Measurements from ENCODE around the gene SH3BGRL.
"Not testable (repeated sequence)": the region's sequence is repeated elsewhere in the genome, so short reads cannot be mapped to it uniquely, and the experiment has no call there.

The SH3BGRL gene

GRCh38 chrX:81259714-81260395 lies 58.0 kb downstream of the SH3BGRL start:
- DNase-seq: no peak

GRCh38 chrX:81261576-81261975 lies 59.7 kb downstream of the SH3BGRL start:
- DNase-seq: no peak

- no peak for DNase-seq
Measured at GRCh38 chrX:81263059-81263458, 61.2 kb downstream of the SH3BGRL start.

- no peak for DNase-seq
Measured at GRCh38 chrX:81278616-81279015, 76.7 kb downstream of the SH3BGRL start.

- DNase-seq: no peak
Measured at GRCh38 chrX:81280148-81280547, 78.2 kb downstream of the SH3BGRL start.

- DNase-seq: no peak
Measured at GRCh38 chrX:81286075-81286474, 84.2 kb downstream of the SH3BGRL start.

GRCh38 chrX:81286608-81287007 lies 84.7 kb downstream of the SH3BGRL start:
- no peak for DNase-seq

- no peak for DNase-seq
Measured at GRCh38 chrX:81291996-81292395, 90.1 kb downstream of the SH3BGRL start.

GRCh38 chrX:81294101-81294500 lies 92.2 kb downstream of the SH3BGRL start:
- no peak for DNase-seq

- DNase-seq: no peak
Measured at GRCh38 chrX:81301877-81302276, 100.0 kb downstream of the SH3BGRL start.

- no peak for DNase-seq
Measured at GRCh38 chrX:81304563-81304962, 102.7 kb downstream of the SH3BGRL start.

- DNase-seq: no peak
Measured at GRCh38 chrX:81305240-81305639, 103.3 kb downstream of the SH3BGRL start.

GRCh38 chrX:81308086-81308829 lies 106.4 kb downstream of the SH3BGRL start:
- no peak for DNase-seq

GRCh38 chrX:81316163-81316562 lies 114.3 kb downstream of the SH3BGRL start:
- no peak for DNase-seq

GRCh38 chrX:81331653-81332052 lies 129.8 kb downstream of the SH3BGRL start:
- not testable (repeated sequence) for DNase-seq

- no peak for DNase-seq
Measured at GRCh38 chrX:81336455-81337152, 134.7 kb downstream of the SH3BGRL start.

GRCh38 chrX:81337805-81338204 lies 135.9 kb downstream of the SH3BGRL start:
- DNase-seq: no peak

GRCh38 chrX:81338924-81339323 lies 137.0 kb downstream of the SH3BGRL start:
- no peak for DNase-seq

- DNase-seq: not testable (repeated sequence)
Measured at GRCh38 chrX:81345296-81345695, 143.4 kb downstream of the SH3BGRL start.

Measured in stimulated activated naive CD4-positive, alpha-beta T cell treated with Interleukin-2 at 50 U/mL for 16 hours (primary cell).